Heart right ventricle (tissue), 16 donors: Measurements from ENCODE around the gene ZNF100. TPM values are rescaled to one million over a fixed set of nuclear protein-coding genes. Genes with fewer than 3 reads are reported as not detected.
"Not testable (repeated sequence)": the region's sequence is repeated elsewhere in the genome, so short reads cannot be mapped to it uniquely, and the experiment has no call there.

Experiments used
- ATAC-seq, 8 donors: fragments of 200-7000 bp; cut with Tn5 transposase; one replicate each; pipeline ENCODE4 v1.9.1; 2020; ENCODE audit warnings: mild to moderate bottlenecking in 8 of 8, moderate library complexity in 8 of 8, moderate number of reproducible peaks in 1 of 8
- DNase-seq, 2 donors: peaks; one replicate each; pipeline ENCODE4 v3.0.0-alpha.2; 2020
- H3K27ac ChIP-seq, 10 donors: fragments of 200-600 bp; sonication (generic) in 2 of 10; one replicate each; pipeline versions ENCODE4 v1.5.0 to v1.8.0; 2020 to 2022; ENCODE audit warnings: mild to moderate bottlenecking in 3 of 10
- H3K27me3 ChIP-seq, 7 donors: fragments of 200-600 bp; one replicate each; pipeline ENCODE4 v1.8.0; 2021 to 2022; ENCODE audit warnings: mild to moderate bottlenecking in 2 of 7
- H3K36me3 ChIP-seq, 9 donors: fragments of 200-600 bp; sonication (generic) in 1 of 9; one replicate each; pipeline versions ENCODE4 v1.5.0 to v1.8.0; 2020 to 2022; ENCODE audit warnings: mild to moderate bottlenecking in 2 of 9
- H3K4me1 ChIP-seq, 9 donors: fragments of 200-600 bp; sonication (generic) in 1 of 9; one replicate each; pipeline versions ENCODE4 v1.5.0 to v1.8.0; 2020 to 2022; ENCODE audit warnings: mild to moderate bottlenecking in 4 of 9
- H3K4me3 ChIP-seq, 10 donors: fragments of 200-600 bp; sonication (generic) in 2 of 10; one replicate each; pipeline versions ENCODE4 v1.5.0 to v1.8.0; 2020 to 2022; ENCODE audit warnings: mild to moderate bottlenecking in 7 of 10, moderate library complexity in 2 of 10
- H3K9me3 ChIP-seq, 11 donors: fragments of 200-600 bp in 10 of 11; sonication (generic) in 2 of 11; one replicate each; pipeline versions ENCODE4 v1.5.0 to v1.8.0; 2013 to 2022; ENCODE audit warnings: mild to moderate bottlenecking in 2 of 11, control low read depth in 1 of 11, moderate library complexity in 1 of 11
- WGBS, 2 donors: extraction: QIAGEN DNeasy Blood & Tissue Kit; methylation state at CpG; one replicate each; pipeline ENCODE4 v1.1.7; 2013; ENCODE audit warnings: inconsistent platforms in 1 of 2; 5-methylcytosine and 5-hydroxymethylcytosine counted together
- intact Hi-C, 10 donors: fragments of 100-400 bp; cut with DNase I; formaldehyde crosslinking; loops; one replicate each; pipeline versions ENCODE4 v1.11.1 to v1.14.2; 2022
- polyA plus RNA-seq, 2 donors: library from polyadenylated mRNA; stranded (reverse); fragments of 200-250 nt; gene quantifications; one replicate each; pipeline ENCODE4 v1.2.3, GENCODE V29; 2013
- total RNA-seq, 10 donors: library from RNA; stranded (reverse); fragmentation: NEBNext Ultra II Directional in 3 of 10; extraction: Animal tissue kit (Norgen Biotek cat#: 25700) in 3 of 10; gene quantifications; one replicate each; pipeline versions ENCODE4 v1.2.1 to v1.2.4, GENCODE V29; 2021 to 2023
- TF ChIP-seq, protein P1 (sequence below), 9 donors: fragments of 200-600 bp; sonication (generic) in 2 of 9; IDR thresholded peaks; one replicate each; pipeline versions ENCODE4 v1.5.0 to v1.8.0; 2021 to 2022; ENCODE audit warnings: antibody characterized with exemption in 9 of 9, mild to moderate bottlenecking in 5 of 9, moderate library complexity in 1 of 9
- donor health status: Arrhythmogenic right ventricular cardiomyopathy.
- donor health status: ischemic (EF 13 %, LVEDD 7.1; RV severe dilation, severe dysfunction).
- donor health status: healthy with polysubstance abuse.
- donor health status: DM: no; HTN: yes; CAD: no.
- donor health status: DM: no; HTN: no; CAD: no.
- donor health status: ischemic (EF 25% LVEDD 6.9; RV normal size, moderate dysfunction).
- donor health status: ischemic (EF 25% LVEDD 5.7; RV mildly dilated, moderate dysfunction).
- donor health status: healthy.
- donor health status: DM: yes; HTN: yes; CAD: no.
- donor health status: Ischemic cardiomyopathy.
- donor health status: ischemic (EF 35%, LVEDD 5.7; RV mildly dilated, moderate dysfunction).
- donor health status: nonischemic (EF 11% LVEDD 7.7; RV severe dilation, severe dysfunction).
- donor health status: DM: yes; HTN: yes; CAD: no.
- donor health status: PGD.
- donor health status: ischemic (EF 29% LVEDD 5.4; RV normal size, mild dysfunction).
- donor health status: nonischemic (EF 23%, LVEDD 6.1; RV moderate dilation, normal function).

The ZNF100 gene
- total and polyA plus RNA-seq, 12 donors = 1.1 to 10.3 (median 5.0) TPM

DNA sequence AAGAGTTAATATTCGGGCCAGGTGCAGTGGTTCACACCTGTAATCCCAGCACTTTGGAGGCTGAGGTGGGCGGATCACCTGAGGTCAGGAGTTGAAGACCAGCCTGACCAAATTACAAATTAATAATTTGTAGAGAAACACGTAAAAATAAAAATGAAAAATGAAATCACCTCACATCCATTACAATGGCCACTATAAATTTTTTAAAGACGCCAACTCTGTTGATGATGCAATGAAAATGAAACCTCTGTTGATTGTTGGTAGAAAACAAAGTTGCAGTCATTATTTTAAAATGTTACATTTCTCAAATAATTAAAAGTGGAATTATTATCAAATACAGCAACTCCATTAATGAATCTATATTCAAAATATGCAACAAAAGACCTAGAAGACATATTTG lies 26.8 kb downstream of the ZNF100 start:
- peaks cover 0 to 90% (median 48%) of the 10 kb centered on the region in 9 donors for H3K36me3 ChIP-seq
- ATAC-seq = no peak
- intact Hi-C loops = no loop called here
- H3K27ac ChIP-seq = no peak overlapping the region
- no peak overlapping the region for H3K4me3 ChIP-seq
- DNase-seq = no peak
- 89 to 96% methylated on average over 4 of the region's 4 CpGs for WGBS, 2 donors
- no peaks in the 10 kb centered on the region for H3K27me3 ChIP-seq
- peaks cover 0 to 54% (median 7%) of the 10 kb centered on the region in 11 donors for H3K9me3 ChIP-seq
- no peaks in the 10 kb centered on the region for H3K4me1 ChIP-seq
- TF ChIP-seq, protein P1, sequence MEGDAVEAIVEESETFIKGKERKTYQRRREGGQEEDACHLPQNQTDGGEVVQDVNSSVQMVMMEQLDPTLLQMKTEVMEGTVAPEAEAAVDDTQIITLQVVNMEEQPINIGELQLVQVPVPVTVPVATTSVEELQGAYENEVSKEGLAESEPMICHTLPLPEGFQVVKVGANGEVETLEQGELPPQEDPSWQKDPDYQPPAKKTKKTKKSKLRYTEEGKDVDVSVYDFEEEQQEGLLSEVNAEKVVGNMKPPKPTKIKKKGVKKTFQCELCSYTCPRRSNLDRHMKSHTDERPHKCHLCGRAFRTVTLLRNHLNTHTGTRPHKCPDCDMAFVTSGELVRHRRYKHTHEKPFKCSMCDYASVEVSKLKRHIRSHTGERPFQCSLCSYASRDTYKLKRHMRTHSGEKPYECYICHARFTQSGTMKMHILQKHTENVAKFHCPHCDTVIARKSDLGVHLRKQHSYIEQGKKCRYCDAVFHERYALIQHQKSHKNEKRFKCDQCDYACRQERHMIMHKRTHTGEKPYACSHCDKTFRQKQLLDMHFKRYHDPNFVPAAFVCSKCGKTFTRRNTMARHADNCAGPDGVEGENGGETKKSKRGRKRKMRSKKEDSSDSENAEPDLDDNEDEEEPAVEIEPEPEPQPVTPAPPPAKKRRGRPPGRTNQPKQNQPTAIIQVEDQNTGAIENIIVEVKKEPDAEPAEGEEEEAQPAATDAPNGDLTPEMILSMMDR (IDR thresholded peaks at IDR 0.05) = no peak

DNA sequence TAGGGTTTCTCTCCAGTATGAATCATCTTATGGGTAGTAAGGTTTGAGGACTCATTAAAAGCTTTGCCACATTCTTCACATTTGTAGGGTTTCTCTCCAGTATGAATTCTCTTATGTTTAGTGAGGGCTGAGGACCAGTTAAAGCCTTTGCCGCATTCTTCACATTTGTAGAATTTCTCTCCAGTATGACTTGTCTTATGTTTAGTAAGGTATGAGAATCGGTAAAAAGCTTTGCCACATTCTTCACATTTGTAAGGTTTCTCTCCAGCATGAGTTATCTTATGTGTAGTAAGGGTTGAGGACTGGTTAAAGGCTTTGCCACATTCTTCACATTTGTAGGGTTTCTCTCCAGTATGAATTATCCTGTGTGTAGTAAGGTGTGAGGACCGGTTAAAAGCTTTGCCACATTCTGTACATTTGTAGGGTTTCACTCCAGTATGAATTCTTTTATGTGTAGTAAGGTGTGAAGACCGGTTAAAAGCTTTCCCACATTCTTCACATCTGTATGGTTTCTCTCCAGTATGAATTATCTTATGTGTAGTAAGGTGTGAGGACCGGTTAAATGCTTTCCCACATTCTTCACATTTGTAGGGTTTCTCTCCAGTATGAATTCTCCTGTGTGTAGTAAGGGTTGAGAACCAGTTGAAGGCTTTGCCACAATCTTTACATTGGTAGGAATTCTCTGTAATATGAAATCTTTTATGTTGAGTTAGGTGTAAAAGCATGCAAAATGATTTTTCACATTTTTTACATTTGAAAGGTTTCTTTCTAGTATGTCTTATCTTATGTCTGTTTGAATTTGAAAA lies 40.2 kb downstream of the ZNF100 start:
- ATAC-seq, intact Hi-C loops, H3K4me1 ChIP-seq, H3K27ac ChIP-seq, DNase-seq, H3K27me3 ChIP-seq, H3K4me3 ChIP-seq: not testable (repeated sequence)
- H3K9me3 ChIP-seq = peaks cover 0 to 96% (median 52%) of the 10 kb centered on the region in 11 donors
- WGBS, 2 donors = 97 to 100% methylated on average over 5 of the region's 5 CpGs
- H3K36me3 ChIP-seq = peaks cover 0 to 67% (median 35%) of the 10 kb centered on the region in 9 donors

DNA sequence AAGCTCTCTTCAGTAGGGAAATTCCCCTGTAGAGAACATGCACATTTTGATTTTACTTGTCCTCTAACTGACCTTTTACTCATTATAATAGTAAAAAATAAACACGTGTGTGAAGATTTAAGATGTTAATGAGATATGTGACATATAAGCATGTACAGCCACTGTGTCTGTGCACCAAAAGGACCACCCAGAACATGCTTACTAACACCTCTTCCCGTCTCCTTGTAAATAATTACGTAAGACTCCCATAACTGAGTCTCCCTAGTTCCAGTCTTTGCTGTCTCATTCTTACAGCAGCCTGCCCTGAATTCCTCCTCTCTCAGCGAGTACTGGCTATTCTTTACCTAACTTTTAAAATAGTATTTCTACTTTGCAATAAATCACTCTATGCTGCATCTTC lies 53.6 kb downstream of the ZNF100 start:
- Histone ChIP-seq H3K27ac (no peak overlapping the region), H3K4me3 (no peak overlapping the region), H3K27me3 (no peaks in the 10 kb centered on the region), H3K9me3 (peaks cover 0 to 76% (median 4%) of the 10 kb centered on the region in 11 donors), H3K36me3 (no peaks in the 10 kb centered on the region), H3K4me1 (no peaks in the 10 kb centered on the region)
- no peak for DNase-seq
- ATAC-seq = no peak
- TF ChIP-seq, protein P1 (IDR thresholded peaks at IDR 0.05) = no peak
- WGBS, 2 donors = 84 to 88% methylated on average over 4 of the region's 4 CpGs
- intact Hi-C loops = no loop called here

DNA sequence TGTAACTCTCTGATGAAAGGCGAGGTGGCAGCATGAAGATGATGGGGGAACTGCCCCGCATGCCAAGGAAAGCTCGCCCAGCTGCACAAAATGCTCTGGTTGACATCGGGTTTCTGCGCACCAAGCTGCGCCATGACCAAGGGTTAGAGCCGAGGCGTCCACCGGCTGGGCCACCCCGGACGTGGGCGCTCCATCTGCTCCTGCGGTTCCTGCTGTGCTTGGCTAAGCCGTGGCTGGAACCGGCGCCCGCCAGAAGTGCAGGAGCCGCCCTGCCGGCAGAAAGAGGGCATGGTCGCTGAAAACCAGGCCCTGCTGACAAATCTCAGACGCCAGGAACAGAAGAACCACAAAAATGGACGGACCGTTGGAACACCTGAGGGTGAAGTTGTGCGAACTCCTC lies 57.9 kb downstream of the ZNF100 start:
- TF ChIP-seq, protein P1 (IDR thresholded peaks at IDR 0.05) = no peak
- Histone ChIP-seq H3K9me3 (peaks cover 0 to 41% (median 0%) of the 10 kb centered on the region in 11 donors), H3K36me3 (no peaks in the 10 kb centered on the region), H3K27ac (no peak overlapping the region), H3K4me1 (no peaks in the 10 kb centered on the region), H3K27me3 (peaks cover 0 to 4% (median 0%) of the 10 kb centered on the region in 7 donors), H3K4me3 (no peak overlapping the region)
- no peak for DNase-seq
- WGBS, 2 donors = 90 to 92% methylated on average over 24 of the region's 24 CpGs
- intact Hi-C loops = no loop called here
- ATAC-seq = no peak

DNA sequence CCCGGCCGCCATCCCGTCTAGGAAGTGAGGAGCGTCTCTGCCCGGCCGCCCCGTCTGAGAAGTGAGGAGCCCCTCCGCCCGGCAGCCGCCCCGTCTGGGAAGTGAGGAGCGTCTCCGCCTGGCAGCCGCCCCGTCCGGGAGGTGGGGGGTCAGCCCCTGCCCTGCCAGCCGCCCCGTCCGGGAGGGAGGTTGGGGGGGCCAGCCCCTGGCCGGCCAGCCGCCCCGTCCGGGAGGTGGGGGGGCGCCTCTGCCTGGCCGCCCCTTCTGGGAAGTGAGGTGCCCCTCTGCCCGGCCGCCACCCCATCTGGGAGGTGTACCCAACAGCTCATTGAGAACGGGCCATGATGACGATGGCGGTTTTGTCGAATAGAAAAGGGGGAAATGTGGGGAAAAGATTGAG lies 59.5 kb downstream of the ZNF100 start:
- DNase-seq, ATAC-seq, intact Hi-C loops, H3K36me3 ChIP-seq, H3K27ac ChIP-seq, H3K27me3 ChIP-seq, H3K4me3 ChIP-seq, H3K4me1 ChIP-seq: not testable (repeated sequence)
- 94 to 96% methylated on average over 19 to 31 of the region's 31 CpGs for WGBS, 2 donors
- H3K9me3 ChIP-seq = peaks cover 0 to 29% (median 0%) of the 10 kb centered on the region in 11 donors
